ENCODE results near the gene UROC1.

UROC1 gene

GRCh38 chr3:126517291-126517951 lies at the start of gene UROC1:
Gene UROC1, minus strand, starts transcription at chr3:126517773. Its CDS starts 54 bp downstream, at chr3:126517719.
- DNase-seq (ENCODE audit: low spot score) = no peak

- DNase-seq (ENCODE audit: low spot score) = no peak
Measured at GRCh38 chr3:126562737-126563276, 45.2 kb upstream of the UROC1 start.

- no peak for DNase-seq (ENCODE audit: low spot score)
Measured at GRCh38 chr3:126558336-126559071, 40.9 kb upstream of the UROC1 start, which contains the start of gene C3orf22. Gene C3orf22, minus strand, starts transcription at chr3:126558932. Its CDS starts 5,542 bp downstream, at chr3:126553390.

GRCh38 chr3:126557761-126558160 lies 40.2 kb upstream of the UROC1 start:
- no peak for DNase-seq (ENCODE audit: low spot score)

- DNase-seq (ENCODE audit: low spot score) = no peak
Measured at GRCh38 chr3:126557415-126557745, 39.8 kb upstream of the UROC1 start.

- DNase-seq (ENCODE audit: low spot score) = no peak
Measured at GRCh38 chr3:126556637-126557414, 39.3 kb upstream of the UROC1 start.

- DNase-seq (ENCODE audit: low spot score) = no peak
Measured at GRCh38 chr3:126555795-126556636, 38.4 kb upstream of the UROC1 start.

- no peak for DNase-seq (ENCODE audit: low spot score)
Measured at GRCh38 chr3:126554560-126555525, 37.3 kb upstream of the UROC1 start.

GRCh38 chr3:126553284-126554084 lies 35.9 kb upstream of the UROC1 start:
- no peak for DNase-seq (ENCODE audit: low spot score)

GRCh38 chr3:126552688-126553283 lies 35.2 kb upstream of the UROC1 start:
- DNase-seq (ENCODE audit: low spot score) = no peak

- no peak for DNase-seq (ENCODE audit: low spot score)
Measured at GRCh38 chr3:126551839-126552687, 34.5 kb upstream of the UROC1 start.

GRCh38 chr3:126551121-126551838 lies 33.7 kb upstream of the UROC1 start:
- DNase-seq (ENCODE audit: low spot score) = no peak

GRCh38 chr3:126550488-126551051 lies 33.0 kb upstream of the UROC1 start:
- no peak for DNase-seq (ENCODE audit: low spot score)

- DNase-seq (ENCODE audit: low spot score) = no peak
Measured at GRCh38 chr3:126549861-126550487, 32.4 kb upstream of the UROC1 start.

- DNase-seq (ENCODE audit: low spot score) = no peak
Measured at GRCh38 chr3:126548556-126549466, 31.2 kb upstream of the UROC1 start.

- no peak for DNase-seq (ENCODE audit: low spot score)
Measured at GRCh38 chr3:126547721-126548120, 30.1 kb upstream of the UROC1 start.

Data from hematopoietic multipotent progenitor cell treated with erythropoietin and hydrocortisone succinate and interleukin-3 and kit ligand, for 15 days (in vitro differentiated cells).